Kidney (tissue), 14 donors: Measurements from ENCODE around the gene F10. TPM values are rescaled to one million over a fixed set of nuclear protein-coding genes. Genes with fewer than 3 reads are reported as not detected.

ENCODE experiments used
- DNase-seq, 5 donors: peaks; one replicate each; pipeline ENCODE4 v3.0.0-alpha.2; 2013 to 2020
- FAIRE-seq: peaks from 2 replicates; lab custom pipeline; 2012; peaks lifted over from hg19 to GRCh38; lab: Jason Lieb, UNC
- H3K27ac ChIP-seq, 2 donors: one replicate each; pipeline ENCODE4 v1.7.0; 2013; ENCODE audit warnings: low read depth in 2 of 2, low read length in 2 of 2, inconsistent platforms in 1 of 2
- H3K27me3 ChIP-seq: one replicate; pipeline ENCODE4 v1.7.1; 2013; ENCODE audit warnings: low read length, inconsistent platforms; ENCODE audit not compliant: control insufficient read depth, insufficient read depth
- H3K36me3 ChIP-seq, 3 donors: one replicate each; pipeline versions ENCODE4 v1.7.0 to v1.7.1; 2013; ENCODE audit warnings: low read length in 3 of 3, control low read depth in 1 of 3, inconsistent platforms in 1 of 3; ENCODE audit not compliant: insufficient read depth in 3 of 3, control insufficient read depth in 2 of 3
- H3K4me1 ChIP-seq, 3 donors: one replicate each; pipeline versions ENCODE4 v1.7.0 to v1.7.1; 2013; ENCODE audit warnings: low read length in 3 of 3, inconsistent platforms in 1 of 3, low read depth in 1 of 3; ENCODE audit not compliant: control insufficient read depth in 2 of 3, insufficient read depth in 2 of 3
- H3K4me3 ChIP-seq, 3 donors: one replicate each; pipeline versions ENCODE4 v1.7.0 to v1.8.1; 2013; ENCODE audit warnings: low read length in 3 of 3, control low read depth in 1 of 3, inconsistent platforms in 1 of 3
- H3K9ac ChIP-seq, 3 donors: one replicate each; pipeline versions ENCODE4 v1.7.0 to v1.7.1; 2013; ENCODE audit warnings: low read length in 3 of 3, control low read depth in 1 of 3, inconsistent platforms in 1 of 3
- H3K9me3 ChIP-seq, 3 donors: one replicate each; pipeline versions ENCODE4 v1.7.0 to v1.7.1; 2013; ENCODE audit warnings: low read length in 3 of 3, control low read depth in 1 of 3, inconsistent platforms in 1 of 3; ENCODE audit not compliant: control insufficient read depth in 2 of 3, insufficient read depth in 1 of 3
- CTCF ChIP-seq: IDR thresholded peaks from 3 replicates; pipeline ENCODE4 v1.5.1; 2012; ENCODE audit warnings: mild to moderate bottlenecking, moderate library complexity, borderline replicate concordance; ENCODE audit not compliant: insufficient read depth; ENCODE audit errors: extremely low read depth
- intact Hi-C: fragments of 100-400 bp; cut with DNase I; formaldehyde crosslinking; loops from one replicate; pipeline ENCODE4 v1.11.1; 2022
- polyA plus RNA-seq: library from polyadenylated mRNA; stranded (reverse); fragments of 350-450 nt; fragmentation: Illumina TruSeq; extraction: RNeasy Lipid Tissue Mini Kit (QIAGEN cat#74804); gene quantifications from one replicate; pipeline ENCODE4 v1.2.3, GENCODE V29; 2014; ENCODE audit warnings: low read depth, low replicate concordance; ENCODE audit not compliant: insufficient read depth
- total RNA-seq: library from RNA; stranded (reverse); fragmentation: NEBNext Ultra II Directional; extraction: Animal tissue kit (Norgen Biotek cat#: 25700); gene quantifications from one replicate; pipeline ENCODE4 v1.2.1, GENCODE V29; 2021
- donor health status: control.
- donor health status: control.
- donor health status: control.
- donor health status: control.
- donor health status: control.
- donor health status: DM: yes; HTN: yes; CAD: no.
- donor health status: Normal renal cell carcinoma (clear cell type).

The F10 gene
- total and polyA plus RNA-seq, 2 donors from 2014 or later: 5.1 to 6.8 TPM

GRCh38 chr13:113119166-113119821, 3.3 kb upstream of the F10 start:
- no peak for TF ChIP-seq CTCF
- no peaks in the 10 kb centered on the region for H3K36me3 ChIP-seq
- DNase-seq (peak in 3 of 5 donors; percentile 7 to 32 (median 21)), FAIRE-seq (no peak)
- peak overlapping the region in 1 of 3 donors; percentile 12 for H3K4me3 ChIP-seq
- peaks cover 0 to 3% (median 0%) of the 10 kb centered on the region in 3 donors for H3K4me1 ChIP-seq
- H3K27me3 ChIP-seq: no peaks in the 10 kb centered on the region
- intact Hi-C loops: no loop called here
- H3K9ac ChIP-seq: no peak overlapping the region
- H3K27ac ChIP-seq: no peak overlapping the region
- no peaks in the 10 kb centered on the region for H3K9me3 ChIP-seq

GRCh38 chr13:113119822-113120189, 2.8 kb upstream of the F10 start:
- peak in 2 of 5 donors; percentile 1 to 29 for DNase-seq
- intact Hi-C loops: no loop called here
- no peak overlapping the region for H3K4me3 ChIP-seq
- no peaks in the 10 kb centered on the region for H3K27me3 ChIP-seq
- no peak for TF ChIP-seq CTCF
- no peak overlapping the region for H3K27ac ChIP-seq
- H3K9ac ChIP-seq: no peak overlapping the region
- H3K36me3 ChIP-seq: no peaks in the 10 kb centered on the region
- no peaks in the 10 kb centered on the region for H3K9me3 ChIP-seq
- no peak for FAIRE-seq
- peaks cover 0 to 3% (median 0%) of the 10 kb centered on the region in 3 donors for H3K4me1 ChIP-seq

- no peak overlapping the region for H3K9ac ChIP-seq
- H3K27ac ChIP-seq: no peak overlapping the region
- TF ChIP-seq CTCF: no peak
- no peaks in the 10 kb centered on the region for H3K27me3 ChIP-seq
- DNase-seq (peak in 3 of 5 donors; percentile 3 to 51 (median 28)), FAIRE-seq (no peak)
- intact Hi-C loops: no loop called here
- no peaks in the 10 kb centered on the region for H3K9me3 ChIP-seq
- peaks cover 0 to 3% (median 0%) of the 10 kb centered on the region in 3 donors for H3K4me1 ChIP-seq
- H3K4me3 ChIP-seq: no peak overlapping the region
- no peaks in the 10 kb centered on the region for H3K36me3 ChIP-seq
These were observed 2.1 kb upstream of the F10 start for GRCh38 chr13:113120300-113121182.
